ENCODE data around the gene CDK5RAP2. TPM values are rescaled to one million over a fixed set of nuclear protein-coding genes. Genes with fewer than 3 reads are reported as not detected.

The CDK5RAP2 gene
- total RNA-seq, 1 donor from 2014 or later: 44.0 TPM

GRCh38 chr9:120402741-120403542 is 177.0 kb downstream of the CDK5RAP2 start:
- DNase-seq (ENCODE audit: low spot score): peak; percentile 22

- DNase-seq (ENCODE audit: low spot score): no peak
Measured at GRCh38 chr9:120399940-120400339, 180.0 kb downstream of the CDK5RAP2 start.

GRCh38 chr9:120398286-120398685 is 181.7 kb downstream of the CDK5RAP2 start:
- no peak for DNase-seq (ENCODE audit: low spot score)

GRCh38 chr9:120397453-120397852 is 182.5 kb downstream of the CDK5RAP2 start:
- no peak for DNase-seq (ENCODE audit: low spot score)

GRCh38 chr9:120396931-120397330 is 183.0 kb downstream of the CDK5RAP2 start:
- no peak for DNase-seq (ENCODE audit: low spot score)

- no peak for DNase-seq (ENCODE audit: low spot score)
Measured at GRCh38 chr9:120396418-120396817, 183.5 kb downstream of the CDK5RAP2 start.

- no peak for DNase-seq (ENCODE audit: low spot score)
Measured at GRCh38 chr9:120395376-120395775, 184.6 kb downstream of the CDK5RAP2 start.

- DNase-seq (ENCODE audit: low spot score): no peak
Measured at GRCh38 chr9:120394058-120394669, 185.8 kb downstream of the CDK5RAP2 start.

GRCh38 chr9:120393386-120394057 is 186.4 kb downstream of the CDK5RAP2 start:
- DNase-seq (ENCODE audit: low spot score): no peak

- DNase-seq (ENCODE audit: low spot score): no peak
Measured at GRCh38 chr9:120392711-120393110, 187.3 kb downstream of the CDK5RAP2 start.

- DNase-seq (ENCODE audit: low spot score): no peak
Measured at GRCh38 chr9:120392245-120392644, 187.7 kb downstream of the CDK5RAP2 start.

- no peak for DNase-seq (ENCODE audit: low spot score)
Measured at GRCh38 chr9:120391691-120392090, 188.3 kb downstream of the CDK5RAP2 start.

- DNase-seq (ENCODE audit: low spot score): no peak
Measured at GRCh38 chr9:120390637-120391190, 189.3 kb downstream of the CDK5RAP2 start.

- no peak for DNase-seq (ENCODE audit: low spot score)
Measured at GRCh38 chr9:120389867-120390266, 190.1 kb downstream of the CDK5RAP2 start.

- no peak for DNase-seq (ENCODE audit: low spot score)
Measured at GRCh38 chr9:120389300-120389699, 190.7 kb downstream of the CDK5RAP2 start.

GRCh38 chr9:120388003-120388855 is 191.7 kb downstream of the CDK5RAP2 start:
- DNase-seq (ENCODE audit: low spot score): no peak

- no peak for DNase-seq (ENCODE audit: low spot score)
Measured at GRCh38 chr9:120387257-120388002, 192.5 kb downstream of the CDK5RAP2 start.

- DNase-seq (ENCODE audit: low spot score): no peak
Measured at GRCh38 chr9:120386390-120387131, 193.4 kb downstream of the CDK5RAP2 start.

GRCh38 chr9:120385606-120386389 is 194.2 kb downstream of the CDK5RAP2 start:
- no peak for DNase-seq (ENCODE audit: low spot score)

All from ureter (tissue), 1 donor.